Stimulated activated CD8-positive, alpha-beta memory T cell treated with anti-CD3 and anti-CD28 coated beads, Interleukin-7, amount 100 ng/mL, for 48 hours (primary cell): ENCODE results near the gene XPO1.
"Not testable (repeated sequence)": the region's sequence is repeated elsewhere in the genome, so short reads cannot be mapped to it uniquely, and the experiment has no call there.

Source experiments
- DNase-seq, 2 donors: peaks; one replicate each; pipeline ENCODE4 v3.0.0-alpha.2; 2020; ENCODE audit warnings: low read depth in 1 of 2; ENCODE audit errors: extremely low read depth in 1 of 2

Gene XPO1, protein sequence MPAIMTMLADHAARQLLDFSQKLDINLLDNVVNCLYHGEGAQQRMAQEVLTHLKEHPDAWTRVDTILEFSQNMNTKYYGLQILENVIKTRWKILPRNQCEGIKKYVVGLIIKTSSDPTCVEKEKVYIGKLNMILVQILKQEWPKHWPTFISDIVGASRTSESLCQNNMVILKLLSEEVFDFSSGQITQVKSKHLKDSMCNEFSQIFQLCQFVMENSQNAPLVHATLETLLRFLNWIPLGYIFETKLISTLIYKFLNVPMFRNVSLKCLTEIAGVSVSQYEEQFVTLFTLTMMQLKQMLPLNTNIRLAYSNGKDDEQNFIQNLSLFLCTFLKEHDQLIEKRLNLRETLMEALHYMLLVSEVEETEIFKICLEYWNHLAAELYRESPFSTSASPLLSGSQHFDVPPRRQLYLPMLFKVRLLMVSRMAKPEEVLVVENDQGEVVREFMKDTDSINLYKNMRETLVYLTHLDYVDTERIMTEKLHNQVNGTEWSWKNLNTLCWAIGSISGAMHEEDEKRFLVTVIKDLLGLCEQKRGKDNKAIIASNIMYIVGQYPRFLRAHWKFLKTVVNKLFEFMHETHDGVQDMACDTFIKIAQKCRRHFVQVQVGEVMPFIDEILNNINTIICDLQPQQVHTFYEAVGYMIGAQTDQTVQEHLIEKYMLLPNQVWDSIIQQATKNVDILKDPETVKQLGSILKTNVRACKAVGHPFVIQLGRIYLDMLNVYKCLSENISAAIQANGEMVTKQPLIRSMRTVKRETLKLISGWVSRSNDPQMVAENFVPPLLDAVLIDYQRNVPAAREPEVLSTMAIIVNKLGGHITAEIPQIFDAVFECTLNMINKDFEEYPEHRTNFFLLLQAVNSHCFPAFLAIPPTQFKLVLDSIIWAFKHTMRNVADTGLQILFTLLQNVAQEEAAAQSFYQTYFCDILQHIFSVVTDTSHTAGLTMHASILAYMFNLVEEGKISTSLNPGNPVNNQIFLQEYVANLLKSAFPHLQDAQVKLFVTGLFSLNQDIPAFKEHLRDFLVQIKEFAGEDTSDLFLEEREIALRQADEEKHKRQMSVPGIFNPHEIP (N-terminal part only)

DNA sequence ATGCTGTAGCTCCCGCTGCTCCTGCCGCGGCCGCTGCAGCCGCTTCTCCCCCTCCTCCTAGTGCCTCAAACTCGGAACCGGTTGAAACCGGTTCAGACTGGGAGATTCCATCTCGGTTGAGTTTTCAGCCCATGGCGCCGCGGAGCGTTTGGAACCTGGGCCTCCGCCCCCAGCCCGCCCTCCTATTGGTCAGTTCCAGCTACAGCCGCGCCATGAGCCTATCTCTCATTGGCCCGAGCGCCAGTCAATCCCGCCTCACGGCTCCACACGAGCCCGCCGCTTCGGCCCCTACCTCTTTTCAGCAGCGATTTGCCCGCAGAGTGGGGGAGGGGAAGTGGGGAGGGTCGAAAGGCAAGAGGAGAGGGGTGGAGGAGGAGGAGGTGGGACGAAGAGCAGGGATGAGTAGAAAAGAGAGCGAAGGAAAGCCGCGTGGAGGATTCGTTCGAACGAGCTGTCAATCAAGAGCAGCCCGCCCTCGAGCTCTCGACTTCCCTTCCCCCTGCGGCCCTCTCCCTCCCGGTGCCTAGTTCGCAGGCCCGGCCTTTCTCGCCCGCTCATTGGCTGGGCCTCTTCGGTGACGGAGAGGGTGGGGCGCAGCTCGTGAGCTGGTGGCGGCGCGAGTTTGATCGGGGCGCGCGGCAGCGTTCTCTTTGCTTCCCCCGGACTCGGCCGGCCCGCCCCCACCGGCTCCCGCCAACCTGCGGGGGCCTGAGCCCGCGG, at the start of gene XPO1:
TSS of gene XPO1 (minus strand) at position 157 of the 720 bp plus-strand sequence. CDS start 4,459 bp downstream, outside the sequence.
- DNase-seq, result peak; percentile 98

GRCh38 chr2:61586928-61587327, 48.8 kb upstream of the XPO1 start:
- DNase-seq, result not testable (repeated sequence)

DNA sequence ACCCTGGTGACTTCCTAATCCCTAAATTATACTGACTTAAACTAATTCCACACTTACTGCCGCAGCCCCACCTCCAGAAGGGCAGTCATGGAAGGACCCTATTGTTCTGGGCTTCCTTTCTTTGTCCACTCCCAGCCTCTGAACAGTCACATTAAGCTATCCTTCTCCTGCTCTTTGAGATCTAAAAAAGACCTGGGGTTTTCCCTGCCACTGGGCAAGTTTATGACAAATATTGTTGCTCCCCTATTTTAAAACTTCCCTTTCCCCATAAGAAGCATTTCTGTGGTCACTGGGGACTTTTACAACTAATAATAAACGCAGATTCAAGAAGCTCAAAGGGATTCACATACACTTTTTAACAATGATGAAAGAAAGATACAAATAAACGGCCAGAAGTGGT, 47.2 kb upstream of the XPO1 start:
- no peak for DNase-seq

- not testable (repeated sequence) for DNase-seq
Measured at GRCh38 chr2:61584368-61584767, 46.2 kb upstream of the XPO1 start.

DNA sequence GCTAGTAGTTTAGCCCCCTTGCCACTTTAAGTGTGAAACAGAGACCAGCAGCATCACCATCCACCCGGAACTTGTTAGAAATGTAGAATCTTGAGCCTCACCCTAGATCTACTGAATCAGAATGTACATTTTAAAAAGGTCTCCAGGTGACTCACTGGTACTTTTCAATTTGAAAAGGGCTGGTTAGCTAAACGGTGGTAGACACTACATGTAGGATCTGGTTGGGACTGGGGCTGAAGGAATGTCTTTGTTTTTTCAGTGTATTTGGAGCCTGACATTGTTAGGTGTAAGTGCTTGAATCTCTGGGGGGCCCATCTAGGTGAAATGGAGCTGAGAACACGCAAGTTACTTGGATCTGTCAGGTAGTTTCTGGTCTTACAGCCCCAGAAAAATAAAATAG, 44.0 kb upstream of the XPO1 start:
- no peak for DNase-seq

DNA sequence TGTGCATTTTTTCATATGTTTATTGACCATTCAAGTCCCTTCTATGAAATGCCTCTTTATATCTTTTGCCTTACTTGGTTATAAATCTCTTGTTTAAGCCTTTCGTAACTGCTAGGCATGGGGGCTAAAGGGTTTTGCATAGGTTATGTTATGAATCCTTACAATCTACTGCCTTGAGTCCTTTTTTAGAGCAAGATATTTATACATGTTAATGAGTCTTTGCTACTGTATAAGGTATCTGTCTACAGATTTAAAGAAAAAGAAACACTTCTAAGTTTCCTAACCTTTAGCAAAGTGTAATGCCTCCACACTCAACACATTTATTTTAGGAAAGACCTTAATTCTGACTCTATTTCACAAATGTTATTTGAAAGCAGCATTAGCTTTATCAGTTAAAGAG, 43.6 kb upstream of the XPO1 start:
- no peak for DNase-seq

DNA sequence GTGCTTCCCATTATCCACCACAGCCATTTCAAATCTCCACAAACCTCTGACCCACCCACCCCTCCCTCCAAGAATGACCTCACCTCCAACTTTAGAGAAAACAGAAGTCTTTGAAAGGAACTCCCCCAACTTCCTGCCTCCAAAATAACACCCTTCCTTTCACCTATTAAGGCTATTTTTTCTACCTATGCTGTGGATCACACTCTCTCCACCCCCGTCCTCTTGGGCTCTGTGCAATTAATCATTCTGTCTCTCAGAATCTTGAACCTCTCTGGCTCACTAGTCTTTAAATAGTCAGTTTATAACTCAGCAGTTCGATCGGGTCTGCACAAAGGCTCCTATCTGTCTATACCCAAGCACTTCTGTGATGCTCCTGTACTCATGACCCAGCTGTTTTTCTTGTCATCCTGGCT, 37.3 kb upstream of the XPO1 start:
- no peak for DNase-seq

- no peak for DNase-seq
Measured at GRCh38 chr2:61566566-61566965, 28.4 kb upstream of the XPO1 start.

DNA sequence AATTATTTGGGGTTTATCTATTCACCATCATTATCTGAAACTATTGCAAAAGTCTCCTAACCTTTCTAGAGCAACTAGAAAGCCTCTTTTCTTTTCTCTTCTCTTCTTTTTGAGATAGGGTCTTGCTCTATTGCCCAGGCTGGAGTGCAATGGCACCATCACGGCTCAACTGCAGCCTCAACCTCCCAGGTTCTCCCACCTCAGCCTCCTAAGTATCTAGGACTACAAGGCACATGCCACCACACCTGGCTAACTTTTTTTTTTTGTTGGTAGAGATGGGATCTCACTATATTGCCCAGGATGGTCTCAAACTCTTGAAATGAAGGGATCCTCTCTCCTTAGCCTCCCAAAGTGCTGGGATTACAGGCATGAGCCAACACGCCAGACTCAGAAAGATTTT, 24.5 kb upstream of the XPO1 start:
- DNase-seq, result no peak

- DNase-seq, result no peak
Measured at GRCh38 chr2:61558160-61558559, 20.0 kb upstream of the XPO1 start.

DNA sequence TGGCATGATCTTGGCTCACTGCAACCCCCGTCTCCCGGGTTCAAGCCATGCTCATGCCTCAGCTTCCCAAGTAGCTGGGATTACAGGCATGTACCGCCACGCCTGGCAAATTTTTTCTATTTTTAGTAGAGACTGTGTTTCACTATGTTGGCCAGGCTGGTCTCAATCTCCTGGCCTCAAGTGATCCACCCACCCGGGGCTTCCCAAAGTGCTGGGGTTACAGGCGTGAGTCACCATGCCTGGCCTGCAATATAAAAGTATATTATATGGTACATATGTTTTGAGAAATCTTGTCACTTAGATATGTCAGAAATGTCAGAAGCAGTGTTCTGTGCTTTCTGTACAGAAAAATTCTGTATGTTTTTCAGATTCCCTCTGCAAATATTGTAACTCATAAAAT, 19.2 kb upstream of the XPO1 start:
- no peak for DNase-seq

GRCh38 chr2:61554604-61555003, 16.4 kb upstream of the XPO1 start:
- no peak for DNase-seq

GRCh38 chr2:61550375-61551209, 12.4 kb upstream of the XPO1 start:
- no peak for DNase-seq

- no peak for DNase-seq
Measured at GRCh38 chr2:61549546-61549945, 11.4 kb upstream of the XPO1 start.

- DNase-seq, result no peak
Measured at GRCh38 chr2:61543062-61543461, 4.9 kb upstream of the XPO1 start.

GRCh38 chr2:61540167-61540566, 2.0 kb upstream of the XPO1 start:
- DNase-seq, result not testable (repeated sequence)

- peak in 1 of 2 donors; percentile 28 for DNase-seq
Measured at GRCh38 chr2:61538920-61539520, 864 bp upstream of the XPO1 start.

- DNase-seq, result peak in 1 of 2 donors; percentile 5
Measured at GRCh38 chr2:61537950-61538199, 281 bp downstream of the XPO1 start.

- DNase-seq, result peak; percentile 5 to 9
Measured at GRCh38 chr2:61537277-61537949, 743 bp downstream of the XPO1 start.
